HuH-7 (cell line): ENCODE results near the gene PRKAR1B.

Experiments
- DNase-seq: peaks from one replicate; pipeline ENCODE4 v3.0.0; 2011; ENCODE audit warnings: low spot score

PRKAR1B gene

GRCh38 chr7:538764-539685, 188.1 kb downstream of the PRKAR1B start:
- no peak for DNase-seq

DNA sequence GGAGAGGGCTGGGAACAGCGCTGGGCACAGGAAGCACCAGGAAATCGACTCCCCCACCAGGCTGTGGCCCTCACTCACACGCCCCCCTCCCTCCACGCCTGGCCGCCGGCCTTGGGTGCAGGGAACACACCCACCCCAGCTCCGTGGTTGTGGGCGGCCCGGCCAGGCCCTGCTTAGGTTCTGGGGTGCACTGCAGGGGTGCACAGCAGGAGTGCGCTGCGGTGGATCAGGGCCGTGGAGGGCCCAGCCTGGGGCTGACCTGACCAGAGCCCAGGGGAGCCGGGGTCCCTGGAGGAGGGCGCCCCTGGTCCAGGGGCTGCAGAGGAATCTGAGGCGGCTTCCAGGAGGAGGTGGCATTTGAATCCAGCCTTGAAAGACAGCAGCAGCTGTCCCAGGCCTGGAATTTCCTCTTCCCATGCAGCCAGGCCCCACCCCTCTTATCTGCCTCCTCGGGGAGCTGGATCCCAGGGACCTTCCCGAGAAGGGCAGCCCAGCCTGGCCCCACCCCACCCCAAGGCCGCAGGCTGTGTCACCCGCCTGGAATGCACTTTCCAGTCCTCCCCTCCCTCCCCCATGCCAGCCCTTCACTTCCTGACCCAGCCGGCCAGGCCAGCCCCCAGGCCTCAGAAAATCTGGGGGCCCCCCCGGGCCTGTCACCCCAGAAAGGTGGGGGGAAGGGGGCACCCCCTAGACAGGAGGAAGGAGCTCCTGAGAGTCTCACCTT, 189.0 kb downstream of the PRKAR1B start:
- DNase-seq: peak; percentile 99

GRCh38 chr7:536231-536630, 190.8 kb downstream of the PRKAR1B start:
- DNase-seq: no peak

DNA sequence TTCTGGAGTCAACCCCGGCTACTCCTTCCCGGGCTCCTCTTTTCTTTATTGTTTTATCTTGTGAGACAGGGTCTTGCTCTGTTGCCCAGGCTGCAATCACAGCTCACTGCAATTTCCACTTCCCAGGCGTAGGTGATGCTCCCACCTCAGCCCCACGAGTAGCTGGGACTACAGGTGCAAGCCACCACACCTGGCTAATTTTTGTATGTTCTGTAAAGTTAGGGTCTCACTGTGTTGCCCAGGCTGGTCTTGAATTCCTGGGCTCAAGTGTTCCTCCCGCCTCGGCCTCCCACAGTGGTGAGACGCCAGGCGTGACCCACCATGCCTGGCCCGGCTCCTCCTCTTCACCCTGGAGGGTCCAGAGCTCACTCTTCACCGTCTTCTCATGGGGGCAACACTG, 192.1 kb downstream of the PRKAR1B start:
- no peak for DNase-seq

DNA sequence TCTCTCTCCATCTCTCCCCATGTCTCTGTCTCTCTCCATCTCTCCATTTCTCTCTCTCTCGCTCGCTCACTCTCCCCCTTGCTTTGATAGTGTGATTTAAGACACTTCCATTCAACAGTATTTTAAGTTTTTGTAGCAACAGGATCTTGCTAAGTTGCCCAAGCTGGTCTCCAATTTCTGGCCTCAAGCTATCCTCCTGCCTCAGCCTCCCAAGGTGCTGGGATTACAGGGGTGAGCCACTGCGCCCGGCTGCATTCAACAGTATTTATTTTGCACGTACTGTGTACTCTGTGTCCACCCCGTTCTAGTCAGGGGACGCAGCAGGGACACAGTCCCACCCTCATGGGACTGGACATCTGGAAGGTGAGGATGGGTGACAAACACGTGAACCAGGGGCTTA, 193.0 kb downstream of the PRKAR1B start:
- no peak for DNase-seq

- DNase-seq: no peak
Observed at GRCh38 chr7:533266-533665, 193.8 kb downstream of the PRKAR1B start.

- DNase-seq: no peak
Observed at GRCh38 chr7:532379-533143, 194.5 kb downstream of the PRKAR1B start.

DNA sequence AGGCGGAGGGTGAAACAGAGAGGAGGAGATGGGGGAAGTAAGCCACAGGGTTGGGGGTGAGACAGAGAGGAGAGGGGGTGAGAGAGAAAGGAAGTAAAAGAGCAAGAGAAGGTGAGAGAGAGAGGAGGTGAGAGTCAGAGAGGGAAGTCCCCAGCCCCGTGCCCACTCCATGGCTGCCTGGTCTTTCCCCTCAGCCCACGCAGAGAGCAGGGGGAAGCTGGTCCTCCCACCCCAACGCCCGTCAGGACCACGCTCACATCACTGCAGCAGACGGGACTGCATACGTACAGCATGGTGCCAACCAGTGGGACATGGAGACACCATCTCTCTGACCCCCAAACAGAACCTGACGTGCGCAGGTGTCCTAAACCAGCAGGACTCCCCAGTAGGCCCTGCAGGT, 195.3 kb downstream of the PRKAR1B start:
- DNase-seq: no peak

- no peak for DNase-seq
Observed at GRCh38 chr7:528451-528850, 198.6 kb downstream of the PRKAR1B start.

- no peak for DNase-seq
Observed at GRCh38 chr7:527723-528122, 199.4 kb downstream of the PRKAR1B start.

DNA sequence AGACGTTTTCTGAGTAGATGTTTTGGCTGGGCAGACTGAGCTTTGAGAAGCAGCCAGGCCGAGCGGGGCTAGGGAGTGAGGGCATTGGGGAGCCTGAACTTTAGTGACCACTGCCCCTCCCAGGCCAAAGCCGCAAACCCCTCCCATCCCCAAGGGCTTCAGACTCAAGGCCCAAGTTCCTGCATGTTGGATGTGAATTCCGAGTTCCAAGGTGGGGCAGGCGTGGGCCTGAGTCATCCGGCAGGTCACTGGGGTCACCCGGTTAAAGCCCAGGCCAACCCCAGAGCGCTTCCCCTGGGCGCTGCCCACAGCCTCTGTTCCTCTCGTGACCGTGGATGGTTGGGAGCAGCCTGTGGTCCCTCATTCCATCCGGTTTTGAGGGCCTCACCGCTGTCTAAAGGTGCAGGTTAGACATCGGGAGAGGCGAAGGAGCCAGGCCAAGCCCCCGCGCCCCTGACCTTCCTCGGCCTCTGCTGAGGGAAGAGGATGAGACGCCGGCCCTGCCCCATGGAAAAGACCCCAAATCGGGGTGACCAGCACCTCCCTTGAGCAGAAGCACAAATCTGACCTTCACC, 200.5 kb downstream of the PRKAR1B start:
- DNase-seq: no peak

DNA sequence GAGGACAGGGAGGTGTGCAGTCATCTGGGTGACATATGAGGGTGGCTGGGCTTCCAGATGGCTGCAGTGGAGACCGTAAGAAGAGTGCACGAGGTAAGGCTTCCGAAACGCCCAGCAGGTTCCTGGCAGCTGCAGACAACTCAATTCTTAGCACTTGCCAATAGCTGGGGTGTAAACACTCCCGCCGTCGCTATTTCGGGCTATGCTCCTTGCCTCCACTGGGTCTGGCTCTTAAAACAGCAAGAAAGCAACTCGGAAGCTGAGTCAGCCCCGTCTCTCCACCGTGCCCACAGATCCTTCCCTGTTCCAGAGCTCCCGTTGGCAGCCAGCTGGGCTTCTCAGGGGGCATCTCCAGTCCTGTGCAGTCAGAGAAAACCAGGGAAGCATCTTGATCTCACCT, 201.3 kb downstream of the PRKAR1B start:
- no peak for DNase-seq

DNA sequence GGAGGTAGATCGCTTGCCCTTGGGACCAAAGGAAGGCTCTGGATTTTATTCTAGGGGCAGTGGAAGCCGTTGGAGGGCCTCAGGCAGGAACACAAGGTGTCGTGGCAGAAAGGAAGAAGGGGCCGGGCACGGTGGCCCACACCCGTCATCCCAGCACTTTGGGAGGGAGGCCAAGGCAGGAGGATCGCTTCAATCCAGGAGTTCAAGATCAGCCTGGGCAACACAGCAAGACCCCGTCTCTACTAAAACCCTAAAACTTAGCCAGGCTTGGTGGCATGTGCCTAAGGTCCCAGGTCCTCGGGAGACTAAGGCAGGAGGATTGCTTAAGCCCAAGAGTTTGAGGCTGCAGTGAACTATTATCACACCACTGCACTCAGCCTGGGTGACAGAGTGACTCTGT, 202.3 kb downstream of the PRKAR1B start:
- DNase-seq: no peak

GRCh38 chr7:523347-524336, 203.4 kb downstream of the PRKAR1B start:
- no peak for DNase-seq

DNA sequence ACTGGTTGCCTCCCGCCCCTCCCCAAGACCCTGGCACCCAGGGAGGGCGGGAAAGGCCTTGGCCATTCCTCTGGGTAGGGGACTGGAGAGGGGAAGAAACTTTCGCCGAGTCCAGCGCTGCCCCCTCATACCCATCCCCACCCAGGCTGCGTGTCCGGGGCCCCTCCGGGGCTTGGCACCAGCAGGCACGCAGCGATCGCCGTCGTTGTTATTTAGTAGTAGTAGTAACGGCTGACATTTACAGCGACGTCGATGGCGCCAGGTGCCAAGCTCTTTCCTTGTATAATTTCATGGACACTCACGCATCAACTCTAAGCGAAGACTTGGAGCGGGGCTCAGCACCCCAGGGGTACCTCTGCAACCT, 204.1 kb downstream of the PRKAR1B start:
- DNase-seq: no peak

- peak; percentile 87 for DNase-seq
Observed at GRCh38 chr7:522071-522950, 204.8 kb downstream of the PRKAR1B start.

DNA sequence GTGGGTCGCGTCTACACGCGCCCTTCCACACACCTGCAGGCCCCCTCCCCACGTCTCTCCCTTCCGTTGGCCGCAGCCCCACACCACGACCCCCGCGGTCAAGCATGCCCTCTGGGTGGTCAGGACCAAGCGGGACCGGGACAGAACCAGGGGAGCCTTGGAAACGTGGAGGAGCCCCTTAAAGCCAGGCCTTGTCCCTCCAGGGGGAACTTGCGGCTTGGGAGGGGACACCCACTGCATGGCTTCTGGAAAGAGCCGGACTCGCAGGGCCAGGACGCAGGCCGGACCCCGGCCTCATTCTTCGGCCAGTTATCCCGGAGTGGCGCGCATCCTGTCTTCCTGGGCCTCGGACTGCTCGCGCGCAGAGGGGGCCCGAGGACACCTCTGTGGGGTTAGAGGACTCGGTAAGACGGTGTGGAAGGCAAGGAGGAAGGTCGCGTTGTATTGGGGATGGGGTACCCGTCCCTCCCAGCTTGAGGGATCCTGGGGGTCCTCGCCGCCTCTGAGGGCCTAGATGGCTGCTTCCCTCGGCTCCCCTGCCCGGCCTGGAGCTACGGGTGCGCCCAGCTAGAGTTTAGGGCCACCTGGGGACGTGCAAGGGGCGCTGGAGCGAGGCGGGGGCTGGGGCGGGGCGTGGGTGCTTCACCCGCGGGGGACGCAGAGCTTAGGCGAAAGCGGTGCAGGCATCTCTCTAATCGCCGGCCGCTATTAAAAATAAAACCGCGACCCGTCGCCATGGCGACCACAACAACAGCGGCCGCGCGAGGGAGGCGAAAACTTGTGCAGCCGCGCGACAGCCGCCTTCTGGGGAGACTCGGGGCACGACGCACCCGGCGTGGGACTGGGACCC, 205.6 kb downstream of the PRKAR1B start:
- no peak for DNase-seq

- DNase-seq: no peak
Observed at GRCh38 chr7:520503-521161, 206.4 kb downstream of the PRKAR1B start.
